ENCODE results near the gene CRKL.

Gene CRKL

GRCh38 chr22:20953342-20953608 is 36.1 kb downstream of the CRKL start:
- no peak for DNase-seq

- DNase-seq, result no peak
Observed at GRCh38 chr22:20953668-20954500, 36.7 kb downstream of the CRKL start.

GRCh38 chr22:20955548-20955947 is 38.3 kb downstream of the CRKL start:
- no peak for DNase-seq

- no peak for DNase-seq
Observed at GRCh38 chr22:20956258-20957101, 39.3 kb downstream of the CRKL start.

- DNase-seq, result no peak
Observed at GRCh38 chr22:20957102-20957682, 40.0 kb downstream of the CRKL start.

GRCh38 chr22:20957683-20958431 is 40.6 kb downstream of the CRKL start:
- DNase-seq, result no peak

- no peak for DNase-seq
Observed at GRCh38 chr22:20959578-20960461, 42.6 kb downstream of the CRKL start.

GRCh38 chr22:20960609-20961008 is 43.4 kb downstream of the CRKL start:
- DNase-seq, result no peak

- DNase-seq, result no peak
Observed at GRCh38 chr22:20962491-20962945, 45.3 kb downstream of the CRKL start.

GRCh38 chr22:20963201-20964052 is 46.2 kb downstream of the CRKL start:
- DNase-seq, result no peak

- no peak for DNase-seq
Observed at GRCh38 chr22:20964090-20964798, 47.0 kb downstream of the CRKL start.

GRCh38 chr22:20964799-20965103 is 47.5 kb downstream of the CRKL start:
- DNase-seq, result no peak

GRCh38 chr22:20965104-20965887 is 48.1 kb downstream of the CRKL start:
- DNase-seq, result no peak

GRCh38 chr22:20965888-20966855 is 49.0 kb downstream of the CRKL start:
- no peak for DNase-seq

GRCh38 chr22:20966883-20967696 is 49.9 kb downstream of the CRKL start, which contains the start of gene AIFM3:
Gene AIFM3 (plus strand): TSS chr22:20967255. CDS start chr22:20967945, 690 bp downstream.
- DNase-seq, result no peak

GRCh38 chr22:20967697-20968211 is 50.5 kb downstream of the CRKL start:
- DNase-seq, result no peak

All from NCI-H2081 (cell line).